Hematopoietic multipotent progenitor cell treated with erythropoietin and hydrocortisone succinate and interleukin-3 and kit ligand, for 15 days (in vitro differentiated cells): ENCODE results near the gene PITX1.
"Not testable (repeated sequence)": the region's sequence is repeated elsewhere in the genome, so short reads cannot be mapped to it uniquely, and the experiment has no call there.

Experiments
- DNase-seq: peaks from one replicate; pipeline ENCODE4 v3.0.0-alpha.2; 2015; ENCODE audit warnings: low spot score

PITX1 gene

GRCh38 chr5:135009736-135010501 is 24.1 kb downstream of the PITX1 start:
- no peak for DNase-seq

GRCh38 chr5:135008981-135009735 is 24.9 kb downstream of the PITX1 start:
- no peak for DNase-seq

DNA sequence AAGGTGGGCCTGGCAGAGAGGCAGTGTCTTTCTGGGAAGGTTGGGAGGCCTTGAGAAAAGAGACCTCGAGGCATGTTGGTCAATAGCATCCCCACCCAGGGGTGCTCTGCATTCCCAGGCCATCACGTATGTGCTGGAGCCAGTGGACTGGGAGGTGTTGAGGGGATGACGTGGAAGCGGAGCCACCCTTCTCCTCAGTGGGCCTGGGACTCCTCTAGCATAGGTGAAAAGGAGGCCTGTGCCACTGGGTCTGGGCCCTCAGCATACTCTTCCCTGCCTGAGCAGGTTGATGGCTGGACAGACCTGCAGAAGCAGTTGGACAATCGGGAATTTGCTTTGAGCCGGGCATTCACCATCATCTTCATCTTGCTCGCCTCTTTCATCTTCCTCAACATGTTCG is 25.5 kb downstream of the PITX1 start:
- DNase-seq: no peak

DNA sequence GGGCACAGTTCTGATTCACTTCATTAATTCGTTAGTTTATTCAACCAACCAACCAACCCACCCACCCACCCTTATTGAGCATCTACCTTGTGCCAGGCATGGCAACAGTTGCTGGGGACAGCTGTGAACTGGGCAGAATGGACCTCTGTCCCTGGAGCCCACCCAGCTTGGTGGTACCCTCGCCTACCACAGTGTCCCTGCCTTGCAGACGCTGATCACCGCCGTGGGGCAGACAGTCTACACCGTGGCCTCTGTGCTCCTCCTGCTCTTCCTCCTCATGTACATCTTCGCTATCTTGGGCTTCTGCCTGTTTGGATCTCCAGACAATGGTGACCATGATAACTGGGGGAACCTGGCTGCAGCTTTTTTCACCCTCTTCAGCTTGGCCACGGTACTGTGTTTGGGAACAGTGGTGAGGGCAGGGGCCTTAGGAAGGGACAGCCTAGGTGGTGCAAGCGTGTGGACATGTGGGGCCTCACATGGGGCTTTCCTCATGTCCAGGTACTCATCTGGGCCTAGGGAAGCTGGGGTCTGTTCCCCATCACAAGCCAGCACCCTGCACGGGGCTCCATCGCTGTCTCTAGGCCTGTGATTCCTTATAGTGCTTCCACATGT is 26.2 kb downstream of the PITX1 start:
- DNase-seq: no peak

DNA sequence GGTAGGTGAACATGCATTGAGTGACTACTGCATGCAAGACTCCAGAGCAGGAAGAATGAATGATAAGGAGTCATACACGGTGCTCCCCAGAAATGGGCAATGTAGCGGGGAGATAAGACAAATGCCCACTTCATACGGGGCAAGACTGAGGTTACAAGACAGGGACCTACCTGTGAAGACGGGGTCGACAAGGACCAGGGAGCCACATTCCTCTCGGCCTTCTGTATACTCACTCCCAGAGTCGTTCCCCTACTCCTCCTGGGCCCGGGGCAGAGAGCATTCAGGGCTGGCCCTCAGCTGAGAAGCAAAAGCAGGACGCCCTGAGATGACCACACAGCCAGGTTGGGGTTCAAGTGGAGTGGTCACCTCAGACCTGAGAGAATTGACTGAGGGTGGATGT is 26.7 kb downstream of the PITX1 start:
- DNase-seq: no peak

GRCh38 chr5:135005076-135005475 is 29.0 kb downstream of the PITX1 start:
- no peak for DNase-seq

- DNase-seq: no peak
These were observed 29.7 kb downstream of the PITX1 start for GRCh38 chr5:135004376-135004775.

DNA sequence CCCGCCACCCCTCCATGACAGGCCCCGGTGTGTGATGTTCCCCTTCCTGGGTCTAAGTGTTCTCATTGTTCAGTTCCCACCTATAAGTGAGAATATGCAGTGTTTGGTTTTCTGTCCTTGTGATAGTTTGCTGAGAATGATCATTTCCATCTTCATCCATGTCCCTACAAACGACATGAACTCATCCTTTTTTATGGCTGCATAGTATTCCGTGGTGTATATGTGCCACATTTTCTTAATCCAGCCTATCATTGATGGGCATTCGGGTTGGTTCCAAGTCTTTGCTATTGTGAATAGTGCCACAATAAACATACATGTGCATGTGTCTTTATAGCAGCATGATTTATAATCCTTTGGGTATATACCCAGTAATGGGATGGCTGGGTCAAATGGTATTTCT is 36.0 kb downstream of the PITX1 start:
- DNase-seq: not testable (repeated sequence)

DNA sequence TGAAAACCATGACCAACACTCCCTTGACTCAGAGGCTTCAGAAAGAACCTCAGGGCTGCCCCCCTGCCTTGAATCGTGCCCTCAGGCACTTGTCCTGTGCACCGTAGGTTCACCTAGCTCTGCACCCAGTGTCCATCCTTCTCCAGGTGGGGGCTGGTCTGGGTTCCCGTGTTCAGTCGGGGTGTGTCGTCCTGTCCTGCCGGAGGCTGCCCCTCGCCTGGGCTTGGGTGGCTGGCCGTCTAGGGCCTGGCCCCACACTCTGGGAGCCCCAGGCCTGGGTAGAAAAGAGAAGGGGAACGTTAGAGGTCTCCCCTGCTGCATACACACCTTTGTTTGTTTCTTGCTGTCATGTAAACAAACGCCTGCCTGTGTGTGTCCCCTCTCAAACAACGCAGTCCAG is 37.0 kb downstream of the PITX1 start:
- no peak for DNase-seq

DNA sequence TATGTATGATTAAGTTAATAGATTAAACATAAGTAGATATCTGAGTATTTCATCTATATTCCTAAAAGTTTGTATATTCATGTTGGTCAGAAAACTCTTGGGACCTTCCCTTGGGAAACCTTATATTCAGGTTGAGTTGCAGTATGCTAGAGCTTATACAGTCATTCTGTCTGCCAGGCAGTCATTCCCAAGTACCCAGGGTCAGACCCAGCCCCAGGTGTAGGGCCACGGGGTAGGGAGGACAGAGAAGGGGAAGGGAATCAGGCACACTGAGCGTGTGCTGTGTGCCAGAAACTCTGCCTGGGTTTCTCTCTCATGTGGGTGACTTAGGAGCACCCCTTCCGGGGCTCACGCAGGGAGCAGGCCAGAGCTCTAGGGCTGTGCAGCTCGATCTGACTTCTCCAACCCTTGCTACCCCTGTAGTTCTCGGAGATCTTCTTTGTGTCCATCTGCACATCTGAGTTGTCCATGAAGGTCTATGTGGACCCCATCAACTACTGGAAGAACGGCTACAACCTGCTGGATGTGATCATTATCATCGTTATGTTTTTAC is 38.1 kb downstream of the PITX1 start:
- no peak for DNase-seq

GRCh38 chr5:134994560-134995156 is 39.4 kb downstream of the PITX1 start:
- DNase-seq: no peak

DNA sequence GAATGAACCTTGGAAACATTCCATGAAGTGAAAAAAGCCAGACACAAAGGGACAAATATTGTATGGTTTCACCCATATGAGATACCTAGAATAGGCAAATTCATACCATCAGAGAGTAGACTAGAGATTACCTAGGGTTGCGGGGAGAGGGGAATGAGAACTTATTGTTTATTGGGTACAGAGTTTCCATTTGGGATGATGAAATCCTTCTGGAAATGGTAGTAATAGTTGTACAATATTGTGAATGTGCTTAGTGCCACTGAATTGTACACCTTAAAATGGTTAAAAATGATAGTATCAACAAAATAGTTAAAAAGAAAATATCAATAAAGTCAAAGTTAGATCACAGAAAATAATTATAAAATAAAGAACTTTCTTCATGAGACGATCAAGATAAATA is 40.9 kb downstream of the PITX1 start:
- DNase-seq: no peak

- DNase-seq: no peak
These were observed 41.9 kb downstream of the PITX1 start for GRCh38 chr5:134992148-134992547.

DNA sequence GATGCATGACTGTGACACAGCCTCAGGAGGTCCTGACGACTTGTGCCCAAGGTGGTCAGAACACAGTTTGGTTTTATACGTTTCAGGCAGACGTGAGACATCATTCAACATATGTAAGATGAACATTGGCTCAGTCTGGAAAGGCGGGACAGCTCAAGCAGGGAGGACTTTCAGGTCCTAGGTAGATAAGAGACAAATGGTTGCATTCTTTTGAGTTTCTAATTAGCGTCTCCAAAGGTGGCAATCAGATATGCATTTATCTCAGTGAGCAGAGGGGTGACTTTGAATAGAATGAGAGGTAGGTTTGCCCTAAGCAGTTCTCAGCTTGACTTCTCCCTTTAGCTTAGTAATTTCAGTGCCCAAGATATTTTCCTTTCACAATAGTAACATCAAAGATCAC is 43.8 kb downstream of the PITX1 start:
- not testable (repeated sequence) for DNase-seq

DNA sequence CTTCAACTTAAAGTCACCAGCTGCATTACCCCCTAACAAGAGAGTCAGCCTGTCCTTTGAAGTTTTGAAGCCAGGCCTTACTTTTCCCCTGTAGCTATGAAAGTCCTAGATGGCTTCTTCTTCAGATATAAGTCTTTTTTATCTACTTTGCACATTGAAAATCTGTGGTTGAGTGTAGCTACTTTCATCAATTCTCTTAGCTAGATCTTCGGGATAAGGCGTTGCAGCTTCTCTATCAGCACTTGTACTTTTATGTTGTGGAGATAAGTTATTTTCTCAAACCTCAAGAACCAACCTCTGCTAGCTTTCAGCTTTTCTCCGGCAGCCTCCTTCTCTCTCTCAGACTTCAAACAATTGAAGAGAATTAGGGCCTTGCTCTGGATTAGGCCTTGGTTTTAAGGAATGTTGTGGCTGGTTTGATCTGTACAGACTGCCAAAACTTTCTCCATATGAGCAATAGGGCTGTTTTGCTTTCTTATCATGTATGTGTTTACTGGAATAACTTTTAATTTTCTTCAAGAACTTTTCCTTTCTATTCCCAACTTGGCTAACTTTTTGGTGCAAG is 44.7 kb downstream of the PITX1 start:
- no peak for DNase-seq

DNA sequence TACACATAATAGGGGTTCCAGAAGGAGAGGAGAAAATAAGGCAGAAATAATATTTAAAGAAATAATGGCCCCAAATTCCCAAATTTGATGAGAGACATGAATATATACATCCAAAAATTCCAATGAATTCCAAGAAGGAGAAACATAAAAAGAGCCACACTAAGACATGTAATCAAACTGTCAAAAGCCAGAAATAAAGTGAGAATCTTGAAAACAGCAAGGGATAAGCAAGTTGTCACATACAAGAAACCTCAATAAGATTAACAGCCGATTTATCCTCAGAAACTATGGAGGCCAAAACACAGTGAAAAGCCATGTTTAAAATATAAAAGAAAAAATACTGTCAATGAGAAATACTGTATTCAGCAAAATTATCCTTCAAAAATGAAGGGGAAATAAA is 51.8 kb downstream of the PITX1 start:
- no peak for DNase-seq

DNA sequence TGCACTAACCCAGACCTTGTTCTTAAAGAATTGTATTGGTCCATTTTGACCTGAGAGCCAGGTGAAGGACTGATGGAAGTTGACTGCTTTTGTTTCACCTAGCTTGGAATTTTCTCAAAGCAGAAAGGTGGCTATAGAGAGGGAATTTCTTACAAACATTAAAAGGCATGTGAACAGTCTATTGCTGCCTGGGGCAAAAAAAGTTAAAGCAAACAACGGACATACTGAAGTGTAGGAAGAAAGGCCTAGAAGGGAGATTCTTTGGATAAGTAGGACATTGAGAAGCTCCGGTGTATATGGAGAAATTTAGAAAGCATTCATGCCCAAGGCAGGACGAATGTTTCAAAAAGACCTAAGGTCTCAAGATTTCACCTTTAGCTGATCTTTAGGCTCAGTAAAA is 54.6 kb downstream of the PITX1 start:
- no peak for DNase-seq
